Keratinocyte (primary cell): Measurements from ENCODE around the gene SUCNR1. TPM values are rescaled to one million over a fixed set of nuclear protein-coding genes. Genes with fewer than 3 reads are reported as not detected.

Experiments
- DNase-seq: peaks from one replicate; pipeline ENCODE4 v3.0.0-alpha.2; 2011; ENCODE audit warnings: low read depth, missing footprints, low spot score
- FAIRE-seq: peaks from 2 replicates; lab custom pipeline; 2011; peaks lifted over from hg19 to GRCh38; lab: Jason Lieb, UNC
- H2AFZ ChIP-seq: 2 replicates; pipeline ENCODE4 v1.6.0; 2012; ENCODE audit warnings: low read length, control low read depth, inconsistent platforms; ENCODE audit not compliant: control insufficient read depth
- H3K27ac ChIP-seq: 2 replicates; pipeline ENCODE4 v1.5.1; 2011; ENCODE audit warnings: low read length; ENCODE audit not compliant: control insufficient read depth, insufficient read depth
- H3K27me3 ChIP-seq: 3 replicates; pipeline ENCODE4 v1.6.0; 2011; ENCODE audit warnings: low read length; ENCODE audit not compliant: control insufficient read depth, insufficient read depth; ENCODE audit errors: extremely low read depth
- H3K36me3 ChIP-seq, 2 experiments: 2 replicates in 1 of 2; 3 replicates in 1 of 2; pipeline ENCODE4 v1.5.1; 2011; ENCODE audit warnings: low read length in 2 of 2, mild to moderate bottlenecking in 1 of 2; ENCODE audit not compliant: control insufficient read depth in 2 of 2, insufficient read depth in 2 of 2; ENCODE audit errors: extremely low read depth in 1 of 2
- H3K4me1 ChIP-seq: 3 replicates; pipeline ENCODE4 v1.5.1; 2011; ENCODE audit warnings: low read length; ENCODE audit not compliant: control insufficient read depth, insufficient read depth; ENCODE audit errors: extremely low read depth
- H3K4me2 ChIP-seq: 3 replicates; pipeline ENCODE4 v1.6.0; 2011; ENCODE audit warnings: low read depth, low read length; ENCODE audit not compliant: control insufficient read depth, insufficient read depth; ENCODE audit errors: extremely low read depth
- H3K4me3 ChIP-seq, 3 experiments: fragments of 200-600 bp in 1 of 3; sonication (generic) in 1 of 3; 2 replicates in 2 of 3; 3 replicates in 1 of 3; pipeline ENCODE4 v1.5.1; 2011 to 2016; ENCODE audit warnings: low read length in 3 of 3, mild to moderate bottlenecking in 3 of 3, control low read depth in 2 of 3, inconsistent platforms in 1 of 3, low read depth in 1 of 3, mixed read lengths in 1 of 3, mixed run types in 1 of 3, moderate library complexity in 1 of 3; ENCODE audit not compliant: control insufficient read depth in 2 of 3, insufficient read depth in 2 of 3; ENCODE audit errors: extremely low read depth in 1 of 3
- H3K79me2 ChIP-seq: 2 replicates; pipeline ENCODE4 v1.6.0; 2012; ENCODE audit warnings: low read length; ENCODE audit not compliant: control insufficient read depth, insufficient read depth
- H3K9ac ChIP-seq: 3 replicates; pipeline ENCODE4 v1.6.0; 2011; ENCODE audit warnings: low read length; ENCODE audit not compliant: control insufficient read depth, insufficient read depth; ENCODE audit errors: extremely low read depth
- H3K9me1 ChIP-seq: 3 replicates; pipeline ENCODE4 v1.6.0; 2011; ENCODE audit warnings: low read length; ENCODE audit not compliant: control insufficient read depth, insufficient read depth; ENCODE audit errors: extremely low read depth
- H3K9me3 ChIP-seq: 2 replicates; pipeline ENCODE4 v1.5.1; 2012; ENCODE audit warnings: low read depth, low read length; ENCODE audit not compliant: control insufficient read depth
- H4K20me1 ChIP-seq: 3 replicates; pipeline ENCODE4 v1.6.0; 2011; ENCODE audit warnings: low read length; ENCODE audit not compliant: control insufficient read depth, insufficient read depth; ENCODE audit errors: extremely low read depth
- EZH2 ChIP-seq: IDR thresholded peaks from one replicate; pipeline ENCODE4 v1.6.1; 2012; ENCODE audit warnings: inconsistent platforms, mild to moderate bottlenecking, low read length, moderate library complexity
- dilution Hi-C: fragments of 300-500 bp; cut with MboI; formaldehyde crosslinking; loops from one replicate; pipeline ENCODE4 v1.7.0; 2020; ENCODE audit warnings: low sequenced_read_pairs; ENCODE audit not compliant: extremely low pct_ligation_motif_present
- polyA plus RNA-seq, 5 experiments: library from polyadenylated mRNA; depleted of rRNA in 3 of 5; stranded (reverse) in 3 of 5; stranded (forward) in 1 of 5; unstranded in 1 of 5; fragments of >200 nt; gene quantifications; 1 replicate in 1 of 5; 2 replicates in 3 of 5; 3 replicates in 1 of 5; pipeline versions ENCODE4 v1.2.1 to v1.2.3, GENCODE V29; 2011 to 2012; ENCODE audit warnings: missing spikeins in 2 of 5, low read depth in 1 of 5, low replicate concordance in 1 of 5
- TF ChIP-seq, protein P1 (sequence below), 3 experiments: IDR thresholded peaks in 1 of 3; conservative IDR thresholded peaks in 1 of 3; optimal IDR thresholded peaks in 1 of 3; 2 replicates in 2 of 3; 3 replicates in 1 of 3; pipeline versions ENCODE3 to v1.5.1; 2011; ENCODE audit warnings: low read length in 3 of 3, mild to moderate bottlenecking in 3 of 3, moderate library complexity in 2 of 3, control low read depth in 1 of 3, inconsistent platforms in 1 of 3; ENCODE audit not compliant: insufficient read depth in 2 of 3; ENCODE audit errors: extremely low read depth in 1 of 3

SUCNR1 gene
- polyA plus RNA-seq, 1 donor (not counting 4 experiments of a cell fraction or from before 2014, with no cell fraction given), result not detected

GRCh38 chr3:151894219-151894618, 20.8 kb downstream of the SUCNR1 start:
- TF ChIP-seq, protein P1, sequence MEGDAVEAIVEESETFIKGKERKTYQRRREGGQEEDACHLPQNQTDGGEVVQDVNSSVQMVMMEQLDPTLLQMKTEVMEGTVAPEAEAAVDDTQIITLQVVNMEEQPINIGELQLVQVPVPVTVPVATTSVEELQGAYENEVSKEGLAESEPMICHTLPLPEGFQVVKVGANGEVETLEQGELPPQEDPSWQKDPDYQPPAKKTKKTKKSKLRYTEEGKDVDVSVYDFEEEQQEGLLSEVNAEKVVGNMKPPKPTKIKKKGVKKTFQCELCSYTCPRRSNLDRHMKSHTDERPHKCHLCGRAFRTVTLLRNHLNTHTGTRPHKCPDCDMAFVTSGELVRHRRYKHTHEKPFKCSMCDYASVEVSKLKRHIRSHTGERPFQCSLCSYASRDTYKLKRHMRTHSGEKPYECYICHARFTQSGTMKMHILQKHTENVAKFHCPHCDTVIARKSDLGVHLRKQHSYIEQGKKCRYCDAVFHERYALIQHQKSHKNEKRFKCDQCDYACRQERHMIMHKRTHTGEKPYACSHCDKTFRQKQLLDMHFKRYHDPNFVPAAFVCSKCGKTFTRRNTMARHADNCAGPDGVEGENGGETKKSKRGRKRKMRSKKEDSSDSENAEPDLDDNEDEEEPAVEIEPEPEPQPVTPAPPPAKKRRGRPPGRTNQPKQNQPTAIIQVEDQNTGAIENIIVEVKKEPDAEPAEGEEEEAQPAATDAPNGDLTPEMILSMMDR (optimal IDR thresholded peaks at IDR 0.05 in 1 of 3, IDR thresholded peaks at IDR 0.05 in 1 of 3, conservative IDR thresholded peaks at IDR 0.05 in 1 of 3; ENCODE audit: extremely low read depth in 1 of 3, insufficient read depth in 2 of 3, low read length in 3 of 3), result no peak
- TF ChIP-seq EZH2, result no peak
- Histone ChIP-seq H3K79me2 (no peaks in the 10 kb centered on the region), H3K27ac (no peak overlapping the region), H3K4me1 (peaks cover 17% of the 10 kb centered on the region), H2AFZ (peak overlapping the region; percentile 15), H3K4me3 (no peak overlapping the region), H3K9me1 (no peaks in the 10 kb centered on the region), H3K27me3 (no peaks in the 10 kb centered on the region), H3K4me2 (no peak overlapping the region), H3K9me3 (no peaks in the 10 kb centered on the region), H3K9ac (no peak overlapping the region), H4K20me1 (no peaks in the 10 kb centered on the region), H3K36me3 (no peaks in the 10 kb centered on the region)
- dilution Hi-C loops, result no loop called here
- FAIRE-seq (no peak), DNase-seq (no peak)

DNA sequence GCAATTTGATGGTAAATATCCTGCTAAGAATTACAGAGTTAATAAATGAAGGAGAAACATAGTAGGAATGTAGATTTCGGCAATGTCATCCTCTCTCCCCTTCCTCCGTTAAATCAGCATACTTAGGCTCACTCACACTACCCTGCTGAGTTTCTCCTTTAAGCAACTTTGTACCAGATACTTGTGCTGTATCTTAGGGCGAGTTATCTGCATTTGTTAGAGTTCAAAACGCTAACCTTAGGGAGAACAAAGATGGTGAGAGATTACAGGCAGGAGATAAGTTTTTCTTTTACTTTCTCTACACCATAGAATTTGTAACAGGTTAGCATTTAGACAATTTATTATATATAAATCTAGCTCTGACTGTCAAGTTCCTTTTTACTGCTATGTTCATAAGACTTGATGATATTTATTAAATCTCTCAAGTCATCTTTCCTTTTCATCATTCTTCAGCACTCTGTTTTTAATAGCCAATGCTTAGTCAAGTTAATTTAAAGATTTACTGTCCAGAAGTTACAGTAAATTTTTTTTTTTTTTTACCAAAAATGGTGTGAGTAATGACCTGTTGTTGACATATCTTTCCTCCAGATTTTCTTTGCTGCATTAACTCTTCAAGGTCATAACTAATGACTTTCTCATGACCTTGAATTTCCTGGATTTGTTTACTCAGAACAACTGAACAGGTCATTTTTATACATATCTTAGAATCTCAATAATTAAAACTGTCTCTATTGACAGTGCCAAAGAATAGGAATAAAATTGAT, 22.2 kb downstream of the SUCNR1 start:
- FAIRE-seq (no peak), DNase-seq (no peak)
- Histone ChIP-seq H4K20me1 (no peaks in the 10 kb centered on the region), H3K79me2 (no peaks in the 10 kb centered on the region), H3K4me2 (no peak overlapping the region), H3K27ac (no peak overlapping the region), H3K9ac (no peak overlapping the region), H3K27me3 (no peaks in the 10 kb centered on the region), H3K9me3 (no peaks in the 10 kb centered on the region), H2AFZ (no peak overlapping the region), H3K36me3 (no peaks in the 10 kb centered on the region), H3K4me1 (peaks cover 17% of the 10 kb centered on the region), H3K4me3 (no peak overlapping the region), H3K9me1 (no peaks in the 10 kb centered on the region)
- dilution Hi-C loops, result no loop called here
- no peak for TF ChIP-seq EZH2
- TF ChIP-seq, protein P1 (optimal IDR thresholded peaks at IDR 0.05 in 1 of 3, IDR thresholded peaks at IDR 0.05 in 1 of 3, conservative IDR thresholded peaks at IDR 0.05 in 1 of 3; ENCODE audit: extremely low read depth in 1 of 3, insufficient read depth in 2 of 3, low read length in 3 of 3), result no peak
